ENCODE measurements around the gene SPRR3.

GRCh38 chr1:152998476-152998875, 3.1 kb upstream of the SPRR3 start:
- TF ChIP-seq CTCF (conservative IDR thresholded peaks at IDR 0.05): no peak
- no peak for TF ChIP-seq EZH2 (IDR thresholded peaks at IDR 0.05; ENCODE audit: low read depth)

Measured in PC-9 (cell line).